Pons (tissue), 1 donor: ENCODE data around the gene MIGA1.
"Not testable (repeated sequence)": the region's sequence is repeated elsewhere in the genome, so short reads cannot be mapped to it uniquely, and the experiment has no call there.

Experiments used
- DNase-seq: peaks from one replicate; pipeline ENCODE4 v3.0.0-alpha.2; 2016; ENCODE audit warnings: low spot score

MIGA1 gene

GRCh38 chr1:77918918-77919317 lies 139.5 kb downstream of the MIGA1 start:
- not testable (repeated sequence) for DNase-seq

- DNase-seq, result no peak
Observed at GRCh38 chr1:77925518-77925917, 146.1 kb downstream of the MIGA1 start.

- DNase-seq, result no peak
Observed at GRCh38 chr1:77925956-77926355, 146.5 kb downstream of the MIGA1 start.

- DNase-seq, result no peak
Observed at GRCh38 chr1:77926561-77927357, 147.3 kb downstream of the MIGA1 start.

GRCh38 chr1:77927414-77927813 lies 148.0 kb downstream of the MIGA1 start:
- no peak for DNase-seq
